Muscle of leg (tissue), 11 donors: ENCODE data around the gene SGF29. TPM values are rescaled to one million over a fixed set of nuclear protein-coding genes. Genes with fewer than 3 reads are reported as not detected.
"Not testable (repeated sequence)": the region's sequence is repeated elsewhere in the genome, so short reads cannot be mapped to it uniquely, and the experiment has no call there.

Experiments used
- DNase-seq: peaks from one replicate; pipeline ENCODE4 v3.0.0; 2013
- H3K27ac ChIP-seq: one replicate; pipeline ENCODE4 v1.5.1; 2013; ENCODE audit warnings: mild to moderate bottlenecking, low read length, control low read depth
- H3K27me3 ChIP-seq: one replicate; pipeline ENCODE4 v1.6.1; 2013; ENCODE audit warnings: low read length; ENCODE audit not compliant: control insufficient read depth, insufficient read depth
- H3K36me3 ChIP-seq: one replicate; pipeline ENCODE4 v1.6.1; 2013; ENCODE audit warnings: low read length; ENCODE audit not compliant: control insufficient read depth, insufficient read depth
- H3K4me1 ChIP-seq: one replicate; pipeline ENCODE4 v1.6.1; 2013; ENCODE audit warnings: low read length; ENCODE audit not compliant: control insufficient read depth, insufficient read depth
- H3K4me3 ChIP-seq: one replicate; pipeline ENCODE4 v1.5.1; 2013; ENCODE audit warnings: low read length, control low read depth
- H3K9me3 ChIP-seq: replicated peaks from 2 replicates; pipeline ENCODE4 v1.6.1; 2013; ENCODE audit warnings: low read depth, low read length; ENCODE audit not compliant: control insufficient read depth
- WGBS: methylation state at CpG from one replicate; pipeline ENCODE4 v1.1.5; 2013; ENCODE audit warnings: missing lambda C conversion rate; ENCODE audit not compliant: insufficient coverage; 5-methylcytosine and 5-hydroxymethylcytosine counted together
- polyA plus RNA-seq, 8 donors: library from polyadenylated mRNA; unstranded; fragments of 120-200 nt; gene quantifications; one replicate each; pipeline versions ENCODE4 v1.2.1 to v1.2.3, GENCODE V29; 2013; ENCODE audit warnings: inconsistent platforms in 1 of 8, low replicate concordance in 1 of 8; ENCODE audit not compliant: insufficient read length in 8 of 8, insufficient read depth in 1 of 8
- total RNA-seq: library from RNA; stranded (reverse); fragments of 120-200 nt; gene quantifications from one replicate; pipeline ENCODE4 v1.2.4, GENCODE V29; 2013

Gene SGF29
- total and polyA plus RNA-seq, 9 donors: 14.7 to 22.9 (median 17.5) TPM

- not testable (repeated sequence) for H3K4me1 ChIP-seq, H3K27me3 ChIP-seq, H3K36me3 ChIP-seq, H3K9me3 ChIP-seq, H3K4me3 ChIP-seq, DNase-seq, H3K27ac ChIP-seq
- no CpG with 5 or more reads among the region's 1 CpG for WGBS
These were observed 66.6 kb downstream of the SGF29 start for GRCh38 chr16:28620316-28620715.

GRCh38 chr16:28621481-28622155 is 67.9 kb downstream of the SGF29 start:
- Histone ChIP-seq H3K4me1 (peaks cover 2% of the 10 kb centered on the region), H3K4me3 (no peak overlapping the region), H3K36me3 (no peaks in the 10 kb centered on the region), H3K9me3 (no peaks in the 10 kb centered on the region), H3K27ac (no peak overlapping the region), H3K27me3 (no peaks in the 10 kb centered on the region)
- 73% methylated on average over 2 of the region's 7 CpGs for WGBS
- no peak for DNase-seq

DNA sequence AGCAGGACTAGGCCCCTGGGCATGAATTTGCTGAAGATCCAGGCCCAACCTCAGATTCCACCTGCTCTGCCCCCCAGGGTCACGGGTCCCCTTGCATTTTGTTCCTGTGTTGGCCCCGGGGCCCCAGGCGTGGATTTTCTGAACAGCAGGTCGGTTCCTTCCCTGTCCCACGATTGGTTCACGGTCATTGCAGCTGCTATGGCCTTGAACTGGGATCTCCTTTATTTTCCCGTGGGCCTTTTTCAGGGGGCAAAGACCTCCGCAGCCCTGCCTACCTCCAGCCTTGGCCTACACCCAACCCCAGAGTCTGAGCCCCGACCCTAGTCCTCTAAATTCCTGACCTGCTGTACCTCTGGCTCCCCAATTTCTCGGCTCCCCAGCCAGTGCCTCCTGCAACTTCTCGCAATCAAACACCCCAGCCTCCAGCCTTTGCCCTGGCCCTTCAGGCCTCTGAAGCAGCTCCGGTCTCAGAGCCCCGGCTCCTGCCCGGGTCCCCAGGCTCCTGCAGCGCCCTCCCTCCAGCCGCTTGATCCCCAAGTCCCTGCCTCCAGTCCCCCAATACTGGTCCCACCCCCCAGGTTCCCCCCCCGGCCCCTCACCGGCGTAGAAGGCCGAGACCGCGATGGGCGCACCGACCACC is 68.9 kb downstream of the SGF29 start:
- not testable (repeated sequence) for H3K9me3 ChIP-seq, H3K27me3 ChIP-seq, H3K4me1 ChIP-seq, DNase-seq, H3K36me3 ChIP-seq
- H3K4me3 ChIP-seq: peak overlapping the region; percentile 39
- WGBS: 32% methylated on average over 22 of the region's 24 CpGs
- peak overlapping the region; percentile 13 for H3K27ac ChIP-seq

GRCh38 chr16:28623172-28623711 is 69.5 kb downstream of the SGF29 start:
- under 1% methylated on average over 60 of the region's 68 CpGs for WGBS
- peak; percentile 59 for DNase-seq
- no peak overlapping the region for H3K27ac ChIP-seq

DNA sequence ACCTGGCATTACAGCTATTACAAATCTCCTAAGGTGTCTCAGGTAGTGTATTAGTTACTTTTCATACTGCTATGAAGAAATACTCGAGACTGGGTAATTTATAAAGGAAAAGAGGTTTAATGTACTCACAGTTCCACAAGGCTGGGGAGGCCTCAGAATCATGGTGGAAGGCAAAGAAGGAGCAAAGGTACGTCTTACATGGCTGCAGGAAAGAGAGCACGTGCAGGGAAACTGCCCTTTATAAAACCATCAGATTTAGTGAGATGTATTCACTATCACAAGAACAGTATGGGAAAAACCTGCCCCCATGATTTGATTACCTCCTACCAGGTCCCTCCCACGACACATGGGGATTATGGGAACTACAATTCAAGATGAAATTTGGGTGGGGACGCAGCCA is 77.2 kb downstream of the SGF29 start:
- H3K4me3 ChIP-seq, H3K36me3 ChIP-seq, H3K27me3 ChIP-seq, H3K4me1 ChIP-seq, H3K9me3 ChIP-seq, DNase-seq, H3K27ac ChIP-seq: not testable (repeated sequence)
- no CpG with 5 or more reads among the region's 5 CpGs for WGBS

More at GRCh38 chr16:28623172-28623711, 69.5 kb downstream of the SGF29 start:
- H3K36me3 ChIP-seq: no peaks in the 10 kb centered on the region
- peaks cover 2% of the 10 kb centered on the region for H3K4me1 ChIP-seq
- H3K4me3 ChIP-seq: peak overlapping the region; percentile 39
- no peaks in the 10 kb centered on the region for H3K9me3 ChIP-seq
- H3K27me3 ChIP-seq: no peaks in the 10 kb centered on the region

- not testable (repeated sequence) for H3K27me3 ChIP-seq, H3K4me1 ChIP-seq, H3K4me3 ChIP-seq, H3K36me3 ChIP-seq, H3K27ac ChIP-seq, DNase-seq, H3K9me3 ChIP-seq
- WGBS: no CpG with 5 or more reads among the region's 5 CpGs
These were observed 82.5 kb downstream of the SGF29 start for GRCh38 chr16:28636093-28636823.

- H3K27me3 ChIP-seq, H3K9me3 ChIP-seq, H3K4me3 ChIP-seq, H3K36me3 ChIP-seq, DNase-seq, H3K27ac ChIP-seq, H3K4me1 ChIP-seq: not testable (repeated sequence)
- no CpG with 5 or more reads among the region's 1 CpG for WGBS
These were observed 84.0 kb downstream of the SGF29 start, which contains the start of gene NPIPB8 for GRCh38 chr16:28637765-28638164. Gene NPIPB8, plus strand, starts transcription at chr16:28638065. Its CDS starts 296 bp downstream, at chr16:28638361.

- not testable (repeated sequence) for H3K4me1 ChIP-seq, H3K27me3 ChIP-seq, H3K36me3 ChIP-seq, H3K4me3 ChIP-seq, H3K9me3 ChIP-seq, DNase-seq, H3K27ac ChIP-seq
- no CpG with 5 or more reads among the region's 5 CpGs for WGBS
These were observed 84.6 kb downstream of the SGF29 start for GRCh38 chr16:28638359-28638758.

- H3K27ac ChIP-seq, H3K36me3 ChIP-seq, H3K9me3 ChIP-seq, H3K4me1 ChIP-seq, H3K4me3 ChIP-seq, H3K27me3 ChIP-seq, DNase-seq: not testable (repeated sequence)
- no CpG with 5 or more reads among the region's 2 CpGs for WGBS
These were observed 86.2 kb downstream of the SGF29 start for GRCh38 chr16:28639959-28640358.
